Body of pancreas (tissue), 4 donors: ENCODE measurements around the gene PRTN3. TPM values are rescaled to one million over a fixed set of nuclear protein-coding genes. Genes with fewer than 3 reads are reported as not detected.

ENCODE experiments used
- ATAC-seq: fragments of 150-250 bp; one replicate; pipeline ENCODE4 v1.9.1; 2016
- DNase-seq, 4 donors: peaks; one replicate each; pipeline ENCODE4 v3.0.0-alpha.2; 2019
- H3K27ac ChIP-seq, 4 donors: fragments of 200-600 bp; sonication (generic); 1 replicate in 3 of 4; 2 replicates in 1 of 4; pipeline versions ENCODE4 v1.5.1 to v1.6.1; 2016 to 2019; ENCODE audit warnings: mild to moderate bottlenecking in 1 of 4, mixed read lengths in 1 of 4, moderate library complexity in 1 of 4
- H3K27me3 ChIP-seq, 2 donors: fragments of 200-600 bp; sonication (generic); one replicate each; pipeline ENCODE4 v1.6.0; 2016; ENCODE audit warnings: mild to moderate bottlenecking in 1 of 2
- H3K36me3 ChIP-seq, 2 donors: fragments of 200-600 bp; sonication (generic); replicated peaks in 1 of 2; 2 replicates each; pipeline ENCODE4 v1.5.1; 2016; ENCODE audit warnings: low read depth in 2 of 2; ENCODE audit not compliant: insufficient read depth in 1 of 2
- H3K4me1 ChIP-seq: fragments of 200-600 bp; sonication (generic); one replicate; pipeline ENCODE4 v1.6.0; 2016
- H3K4me3 ChIP-seq, 2 donors: fragments of 200-600 bp; sonication (generic); 1 replicate in 1 of 2; 2 replicates in 1 of 2; pipeline ENCODE4 v1.5.1; 2016 to 2019
- H3K9me3 ChIP-seq, 3 donors: fragments of 200-600 bp; sonication (generic); 1 replicate in 2 of 3; 2 replicates in 1 of 3; pipeline ENCODE4 v1.5.1; 2016
- POLR2A ChIP-seq, 3 donors: fragments of 450-650 bp; IDR thresholded peaks; one replicate each; pipeline ENCODE4 v1.6.1; 2016; ENCODE audit warnings: antibody characterized with exemption in 3 of 3, mild to moderate bottlenecking in 2 of 3
- WGBS, 2 donors: methylation state at CpG; one replicate each; pipeline ENCODE4 v1.1.5; 2017; 5-methylcytosine and 5-hydroxymethylcytosine counted together
- intact Hi-C: fragments of 100-400 bp; cut with DNase I; formaldehyde crosslinking; loops from one replicate; pipeline ENCODE4 v1.15.1; 2023
- microRNA counts, 2 donors: library from miRNA; unstranded; fragments of <30 nt; microRNA quantifications; one replicate each; lab custom pipeline; 2017
- microRNA-seq, 2 donors: library from miRNA; unstranded; fragments of <30 nt; microRNA quantifications; one replicate each; pipeline ENCODE4, GENCODE V29; 2016; ENCODE audit warnings: borderline number of aligned reads in 2 of 2, borderline replicate concordance in 2 of 2
- small RNA-seq: library from RNA; depleted of rRNA; stranded (forward); fragments of <200 nt; gene quantifications from one replicate; pipeline ENCODE3, GENCODE V24; 2016
- total RNA-seq, 2 donors: library from RNA; depleted of rRNA; stranded (reverse); fragments of >200 nt; gene quantifications; one replicate each; pipeline ENCODE4 v1.1.0, GENCODE V29; 2016
- TF ChIP-seq, protein P1 (sequence below), 7 experiments: fragments of 450-650 bp in 4 of 7; fragments of 200-600 bp in 3 of 7; sonication (generic) in 3 of 7; IDR thresholded peaks; one replicate each; pipeline ENCODE4 v1.5.1; 2016 to 2019; ENCODE audit warnings: antibody characterized with exemption in 7 of 7

PRTN3 gene
- total RNA-seq, 2 donors from 2014 or later, result 0.99 TPM; not detected in 1

GRCh38 chr19:897442-898039 is 56.7 kb downstream of the PRTN3 start:
- Histone ChIP-seq H3K9me3 (no peaks in the 10 kb centered on the region), H3K27me3 (no peaks in the 10 kb centered on the region), H3K27ac (no peak overlapping the region), H3K4me1 (peaks cover 7% of the 10 kb centered on the region), H3K36me3 (peaks cover 0 to 4% of the 10 kb centered on the region in 2 donors), H3K4me3 (no peak overlapping the region)
- no peak for TF ChIP-seq POLR2A (IDR thresholded peaks at IDR 0.05)
- TF ChIP-seq, protein P1, sequence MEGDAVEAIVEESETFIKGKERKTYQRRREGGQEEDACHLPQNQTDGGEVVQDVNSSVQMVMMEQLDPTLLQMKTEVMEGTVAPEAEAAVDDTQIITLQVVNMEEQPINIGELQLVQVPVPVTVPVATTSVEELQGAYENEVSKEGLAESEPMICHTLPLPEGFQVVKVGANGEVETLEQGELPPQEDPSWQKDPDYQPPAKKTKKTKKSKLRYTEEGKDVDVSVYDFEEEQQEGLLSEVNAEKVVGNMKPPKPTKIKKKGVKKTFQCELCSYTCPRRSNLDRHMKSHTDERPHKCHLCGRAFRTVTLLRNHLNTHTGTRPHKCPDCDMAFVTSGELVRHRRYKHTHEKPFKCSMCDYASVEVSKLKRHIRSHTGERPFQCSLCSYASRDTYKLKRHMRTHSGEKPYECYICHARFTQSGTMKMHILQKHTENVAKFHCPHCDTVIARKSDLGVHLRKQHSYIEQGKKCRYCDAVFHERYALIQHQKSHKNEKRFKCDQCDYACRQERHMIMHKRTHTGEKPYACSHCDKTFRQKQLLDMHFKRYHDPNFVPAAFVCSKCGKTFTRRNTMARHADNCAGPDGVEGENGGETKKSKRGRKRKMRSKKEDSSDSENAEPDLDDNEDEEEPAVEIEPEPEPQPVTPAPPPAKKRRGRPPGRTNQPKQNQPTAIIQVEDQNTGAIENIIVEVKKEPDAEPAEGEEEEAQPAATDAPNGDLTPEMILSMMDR (IDR thresholded peaks at IDR 0.05), result no peak
- ATAC-seq (no peak), DNase-seq (no peak)
- WGBS, 2 donors, result 89 to 90% methylated on average over 12 to 26 of the region's 26 CpGs
- intact Hi-C loops, result no loop called here

MicroRNAs within 50 kb of the gene (microRNA counts, 767-probe panel; counts per million panel counts)
- microRNA hsa-miR-3187-3p (lab: Ali Mortazavi, UCI), result 0 to 736 counts per million in 2 donors

Small RNAs within 50 kb of the gene (microRNA-seq; reads per million reads assigned to microRNA genes)
- 0.93 to 1.3 reads per million in 2 donors for gene MIR3187
- gene MIR4745, result 0 to 1.3 reads per million in 2 donors

Small RNAs within 50 kb of the gene (small RNA-seq; reads per million reads assigned to genes)
- not detected for gene MIR3187
- not detected for gene RNU6-9

Other genes starting within 250 kb of the PRTN3 start
- 10 to 100 TPM; 25.4 to 46.1 TPM for gene POLRMT, start 207.5 kb upstream of the PRTN3 start, total RNA-seq
- not detected for gene FGF22, start 201.1 kb upstream of the PRTN3 start, total RNA-seq
- gene RNF126, start 177.8 kb upstream of the PRTN3 start, total RNA-seq, result 10 to 100 TPM; 23.3 to 45.8 TPM
- gene FSTL3, start 164.6 kb upstream of the PRTN3 start, total RNA-seq, result 100 to 1,000 TPM in 1 of 2 donors, 10 to 100 TPM in 1; 72.4 to 236 TPM
- not detected for gene PRSS57, start 145.5 kb upstream of the PRTN3 start, total RNA-seq
- gene PALM, start 132.1 kb upstream of the PRTN3 start, total RNA-seq, result 10 to 100 TPM; 14.8 to 32.6 TPM
- gene MISP, start 89.9 kb upstream of the PRTN3 start, total RNA-seq, result 1 to 10 TPM in 1 of 2 donors, under 1 TPM in 1; 0.99 to 3.4 TPM
- 100 to 1,000 TPM in 1 of 2 donors, 10 to 100 TPM in 1; 78.9 to 100 TPM for gene PTBP1, start 43.5 kb upstream of the PRTN3 start, total RNA-seq
- not detected for gene PLPPR3, start 19.0 kb upstream of the PRTN3 start, total RNA-seq
- under 1 TPM in 1 of 2 donors, not detected in 1; 0.26 TPM for gene AZU1, start 13.2 kb upstream of the PRTN3 start, total RNA-seq
- not detected for gene ELANE, start 11.3 kb downstream of the PRTN3 start, total RNA-seq
- 100 to 1,000 TPM; 134 to 825 TPM for gene CFD, start 18.7 kb downstream of the PRTN3 start, total RNA-seq
- gene MED16, start 52.2 kb downstream of the PRTN3 start, total RNA-seq, result 10 to 100 TPM; 35.0 to 49.8 TPM
- not detected for gene RNU6-9, start 52.5 kb downstream of the PRTN3 start, total RNA-seq
- 10 to 100 TPM; 11.2 to 34.0 TPM for gene R3HDM4, start 72.2 kb downstream of the PRTN3 start, total RNA-seq
- gene KISS1R, start 76.3 kb downstream of the PRTN3 start, total RNA-seq, result 1 to 10 TPM in 1 of 2 donors, not detected in 1; 3.3 TPM
- 1 to 10 TPM; 3.1 to 5.9 TPM for gene ARID3A, start 85.0 kb downstream of the PRTN3 start, total RNA-seq
- gene WDR18, start 143.3 kb downstream of the PRTN3 start, total RNA-seq, result 10 to 100 TPM; 15.3 to 53.1 TPM
- gene GRIN3B, start 159.4 kb downstream of the PRTN3 start, total RNA-seq, result under 1 TPM in 1 of 2 donors, not detected in 1; 0.26 TPM
- 100 to 1,000 TPM; 142 to 306 TPM for gene TMEM259, start 180.1 kb downstream of the PRTN3 start, total RNA-seq
- gene RNU6-2, start 180.5 kb downstream of the PRTN3 start, total RNA-seq, result not detected
- 10 to 100 TPM; 30.7 to 42.5 TPM for gene CNN2, start 185.6 kb downstream of the PRTN3 start, total RNA-seq
- 10 to 100 TPM; 33.7 to 87.3 TPM for gene ABCA7, start 199.1 kb downstream of the PRTN3 start, total RNA-seq
- 10 to 100 TPM; 13.2 to 23.4 TPM for gene ARHGAP45, start 226.2 kb downstream of the PRTN3 start, total RNA-seq